Endothelial cell of umbilical vein (primary cell): ENCODE results near the gene IGSF3. TPM values are rescaled to one million over a fixed set of nuclear protein-coding genes. Genes with fewer than 3 reads are reported as not detected.
"Not testable (repeated sequence)": the region's sequence is repeated elsewhere in the genome, so short reads cannot be mapped to it uniquely, and the experiment has no call there.

Source experiments
- BruUV-seq: library from RNA; stranded (reverse); fragments of 400-500 nt; replicated peaks from 2 replicates; lab custom pipeline; 2021; lab: Mats Ljungman, UMichigan
- CTCF ChIA-PET: fragments of 300-600, 350-600 bp; sonication (Branson Sonifier 250); formaldehyde crosslinking; loops from one replicate; lab custom pipeline; 2021; ENCODE audit warnings: antibody characterized with exemption, inconsistent platforms; lab: Charles Lee
- POLR2A ChIA-PET: fragments of 300-600, 350-600 bp; sonication (Branson Sonifier 250); formaldehyde crosslinking; loops from one replicate; lab custom pipeline; 2021; ENCODE audit warnings: antibody characterized with exemption, inconsistent platforms; lab: Charles Lee
- DNase-seq: peaks from one replicate; pipeline ENCODE4 v3.0.0-alpha.2; 2011; ENCODE audit warnings: low read depth, low spot score
- FAIRE-seq: peaks from 2 replicates; lab custom pipeline; 2011; peaks lifted over from hg19 to GRCh38; lab: Jason Lieb, UNC
- H2AFZ ChIP-seq: 2 replicates; pipeline ENCODE4 v1.6.0; 2012; ENCODE audit warnings: low read depth, low read length, control low read depth, inconsistent platforms
- H3K27ac ChIP-seq: 2 replicates; pipeline ENCODE4 v1.5.1; 2011; ENCODE audit warnings: low read depth, mild to moderate bottlenecking, control low read depth, low read length, moderate library complexity; ENCODE audit not compliant: insufficient read depth
- H3K27me3 ChIP-seq, 2 experiments: 2 replicates each; pipeline versions ENCODE4 v1.6.0 to v1.6.1; 2011; ENCODE audit warnings: low read length in 2 of 2, mixed read lengths in 1 of 2; ENCODE audit not compliant: control insufficient read depth in 2 of 2, insufficient read depth in 2 of 2
- H3K36me3 ChIP-seq, 2 experiments: 2 replicates in 1 of 2; 3 replicates in 1 of 2; pipeline ENCODE4 v1.5.1; 2011; ENCODE audit warnings: low read length in 2 of 2, mild to moderate bottlenecking in 1 of 2, moderate library complexity in 1 of 2; ENCODE audit not compliant: control insufficient read depth in 2 of 2, insufficient read depth in 2 of 2; ENCODE audit errors: extremely low read depth in 1 of 2
- H3K4me1 ChIP-seq: 3 replicates; pipeline ENCODE4 v1.5.1; 2011; ENCODE audit warnings: mild to moderate bottlenecking, low read length; ENCODE audit not compliant: control insufficient read depth, insufficient read depth; ENCODE audit errors: extremely low read depth
- H3K4me2 ChIP-seq: 2 replicates; pipeline ENCODE4 v1.6.1; 2011; ENCODE audit warnings: low read length, control low read depth, mixed read lengths; ENCODE audit not compliant: insufficient read depth
- H3K4me3 ChIP-seq, 3 experiments: fragments of 200-600 bp in 1 of 3; sonication (generic), shearing (Covaris generic) in 1 of 3; replicated peaks in 1 of 3; 2 replicates each; pipeline ENCODE4 v1.5.1; 2011 to 2016; ENCODE audit warnings: control low read depth in 3 of 3, low read length in 3 of 3, mild to moderate bottlenecking in 2 of 3, inconsistent platforms in 1 of 3, low read depth in 1 of 3, moderate library complexity in 1 of 3; ENCODE audit not compliant: insufficient read depth in 1 of 3
- H3K79me2 ChIP-seq: 2 replicates; pipeline ENCODE4 v1.6.0; 2012; ENCODE audit warnings: low read length, inconsistent platforms; ENCODE audit not compliant: control insufficient read depth, insufficient read depth
- H3K9ac ChIP-seq: replicated peaks from 2 replicates; pipeline ENCODE3; 2011; ENCODE audit warnings: low read length, control low read depth; ENCODE audit not compliant: insufficient read depth; ENCODE audit errors: extremely low read depth
- H3K9me1 ChIP-seq: replicated peaks from 3 replicates; pipeline ENCODE4 v1.6.0; 2011; ENCODE audit warnings: mild to moderate bottlenecking, low read length; ENCODE audit not compliant: control insufficient read depth, insufficient read depth; ENCODE audit errors: extremely low read depth
- H3K9me3 ChIP-seq: replicated peaks from 2 replicates; pipeline ENCODE4 v1.5.1; 2012; ENCODE audit warnings: low read length, inconsistent platforms; ENCODE audit not compliant: control insufficient read depth, insufficient read depth
- H4K20me1 ChIP-seq: replicated peaks from 2 replicates; pipeline ENCODE3; 2011; ENCODE audit warnings: mild to moderate bottlenecking, low read length; ENCODE audit not compliant: control insufficient read depth, insufficient read depth; ENCODE audit errors: extremely low read depth
- JUN ChIP-seq: IDR thresholded peaks from 2 replicates; pipeline ENCODE4 v1.6.1; 2011; ENCODE audit warnings: borderline replicate concordance, low read depth; ENCODE audit not compliant: insufficient read length, insufficient read depth
- dilution Hi-C: fragments of 300-500 bp; cut with MboI; formaldehyde crosslinking; loops from one replicate; pipeline ENCODE4 v1.15.0; 2019; ENCODE audit warnings: low sequenced_read_pairs; ENCODE audit not compliant: extremely low pct_ligation_motif_present
- intact Hi-C: fragments of 100-400 bp; cut with micrococcal nuclease; formaldehyde crosslinking; loops from one replicate; pipeline ENCODE4 v1.10.0; 2022
- polyA plus RNA-seq, 4 experiments: library from polyadenylated mRNA; depleted of rRNA in 3 of 4; stranded (reverse) in 3 of 4; unstranded in 1 of 4; fragments of >200 nt; gene quantifications; 2 replicates each; pipeline versions ENCODE4 v1.2.1 to v1.2.3, GENCODE V29; 2011 to 2012; ENCODE audit warnings: missing spikeins in 1 of 4
- total RNA-seq: library from RNA; stranded (reverse); gene quantifications from 2 replicates; pipeline ENCODE4 v1.2.3, GENCODE V29; 2021

IGSF3 gene
- total and polyA plus RNA-seq, 2 donors (not counting 3 experiments of a cell fraction or from before 2014, with no cell fraction given) = 0.63 to 2.2 TPM

GRCh38 chr1:116646673-116647170 is 20.8 kb downstream of the IGSF3 start:
- H3K9me3 ChIP-seq, BruUV-seq, H3K27ac ChIP-seq, H3K4me1 ChIP-seq, H3K9ac ChIP-seq, H3K9me1 ChIP-seq, H2AFZ ChIP-seq, H3K36me3 ChIP-seq, H3K27me3 ChIP-seq, H3K79me2 ChIP-seq, H3K4me3 ChIP-seq, H3K4me2 ChIP-seq, CTCF ChIA-PET, POLR2A ChIA-PET, intact Hi-C loops, dilution Hi-C loops, H4K20me1 ChIP-seq, FAIRE-seq: not testable (repeated sequence)
- TF ChIP-seq JUN = peak; percentile 15
- peak; percentile 46 for DNase-seq

- H3K9me1 ChIP-seq, dilution Hi-C loops, H3K4me2 ChIP-seq, H3K27ac ChIP-seq, H3K9me3 ChIP-seq, H3K36me3 ChIP-seq, H3K4me1 ChIP-seq, H3K9ac ChIP-seq, DNase-seq, H4K20me1 ChIP-seq, POLR2A ChIA-PET, BruUV-seq, CTCF ChIA-PET, H2AFZ ChIP-seq, H3K27me3 ChIP-seq, H3K79me2 ChIP-seq, FAIRE-seq, intact Hi-C loops, H3K4me3 ChIP-seq: not testable (repeated sequence)
These were observed 21.5 kb downstream of the IGSF3 start for GRCh38 chr1:116645802-116646672.

- H3K27ac ChIP-seq, DNase-seq, H3K4me2 ChIP-seq, BruUV-seq, dilution Hi-C loops, H4K20me1 ChIP-seq, intact Hi-C loops, FAIRE-seq, H3K79me2 ChIP-seq, CTCF ChIA-PET, H3K9ac ChIP-seq, H3K9me1 ChIP-seq, POLR2A ChIA-PET, H2AFZ ChIP-seq, H3K36me3 ChIP-seq, H3K27me3 ChIP-seq, H3K4me3 ChIP-seq, H3K9me3 ChIP-seq, H3K4me1 ChIP-seq: not testable (repeated sequence)
These were observed 22.5 kb downstream of the IGSF3 start for GRCh38 chr1:116644993-116645392.

- FAIRE-seq, intact Hi-C loops, CTCF ChIA-PET, dilution Hi-C loops, DNase-seq, H3K4me3 ChIP-seq, H3K27me3 ChIP-seq, H3K9ac ChIP-seq, H3K4me1 ChIP-seq, BruUV-seq, H3K27ac ChIP-seq, H3K36me3 ChIP-seq, H2AFZ ChIP-seq, H3K9me1 ChIP-seq, H4K20me1 ChIP-seq, H3K4me2 ChIP-seq, POLR2A ChIA-PET, H3K79me2 ChIP-seq, H3K9me3 ChIP-seq: not testable (repeated sequence)
These were observed 23.4 kb downstream of the IGSF3 start for GRCh38 chr1:116644096-116644495.
